Activated CD4-positive, alpha-beta T cell treated with anti-CD3 and anti-CD28 coated beads, Interleukin-2, Interleukin-4, amounts not matched to agents 100 ng/mL and 50 ng/mL, durations not matched to agents 16 hours and 8 hours (primary cell): ENCODE measurements around the gene SLC6A11.
A peak's percentile ranks its signal among the peaks of the same experiment; 100 is the strongest.

Source experiments
- DNase-seq: peaks from one replicate; pipeline ENCODE4 v3.0.0-alpha.2; 2020; ENCODE audit warnings: low spot score

Gene SLC6A11

DNA sequence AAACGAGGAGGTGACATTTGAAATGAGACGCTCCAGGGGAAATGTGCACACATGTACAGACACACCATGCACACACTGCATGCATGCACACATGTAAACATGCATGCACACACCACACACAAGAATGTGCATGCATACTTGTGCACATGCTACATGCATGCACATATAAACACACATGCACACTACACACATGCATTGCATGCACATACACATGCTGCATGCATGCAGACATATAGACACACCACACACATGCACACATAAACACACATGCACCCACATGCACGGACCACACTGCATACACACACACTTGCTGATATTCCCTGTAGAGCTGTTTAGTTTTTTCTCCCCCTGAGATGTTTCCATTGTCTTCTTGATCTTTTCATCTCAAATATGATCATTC lies 138.7 kb downstream of the SLC6A11 start:
- no peak for DNase-seq

DNA sequence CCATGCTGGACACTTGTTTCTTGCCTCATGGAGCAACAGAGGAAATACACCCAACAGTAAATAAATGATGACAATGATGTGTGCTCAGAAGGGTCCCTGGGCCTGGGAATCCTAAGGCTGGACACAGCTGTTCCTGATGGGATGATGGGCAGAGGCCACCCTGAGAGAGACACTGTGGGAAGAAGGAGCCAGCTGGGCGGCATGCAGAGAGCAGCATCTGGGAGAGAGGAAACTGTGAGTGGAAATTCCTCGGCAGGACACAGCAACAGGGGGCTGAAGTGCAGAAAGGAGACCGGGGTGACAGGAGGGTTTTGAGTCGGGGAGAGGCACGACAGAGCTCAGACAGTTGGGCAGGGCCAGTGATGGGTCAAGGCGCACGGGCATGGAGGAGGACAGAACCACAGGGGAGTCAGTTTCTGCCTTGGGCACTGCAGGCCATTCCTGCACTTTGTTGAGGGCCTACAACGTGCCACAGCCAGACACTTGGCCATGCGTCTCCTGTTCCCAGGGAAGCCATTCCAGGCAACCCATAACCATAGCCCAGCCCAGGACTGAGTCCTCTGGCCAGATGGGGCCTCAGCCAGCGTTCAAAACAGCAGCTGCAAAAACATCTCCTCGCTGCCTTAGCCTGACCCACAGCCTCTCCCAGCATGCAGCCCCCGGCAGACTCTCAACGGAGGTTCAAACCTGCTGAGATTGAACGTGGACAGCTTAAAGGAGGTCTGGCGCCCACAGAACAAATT lies 139.9 kb downstream of the SLC6A11 start:
- no peak for DNase-seq

DNA sequence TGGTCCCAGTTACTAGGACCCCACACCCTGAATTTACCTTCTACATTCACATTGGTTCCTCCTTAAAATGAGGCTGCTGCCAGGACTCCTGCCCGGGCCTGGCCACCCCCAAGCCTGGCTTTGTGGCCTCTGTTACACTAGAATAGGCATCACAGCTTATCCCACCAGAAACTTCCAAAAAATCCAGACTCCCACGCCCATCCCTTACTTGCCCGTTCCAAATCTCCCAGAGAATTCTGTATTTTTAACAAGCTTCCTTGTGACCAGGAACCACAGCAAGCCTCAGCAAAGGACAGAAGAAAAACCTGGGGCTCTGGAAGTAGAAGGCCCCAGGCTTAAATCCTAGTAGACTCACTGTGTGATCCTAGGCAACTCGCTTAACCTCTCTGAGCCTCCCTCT lies 140.5 kb downstream of the SLC6A11 start:
- no peak for DNase-seq

DNA sequence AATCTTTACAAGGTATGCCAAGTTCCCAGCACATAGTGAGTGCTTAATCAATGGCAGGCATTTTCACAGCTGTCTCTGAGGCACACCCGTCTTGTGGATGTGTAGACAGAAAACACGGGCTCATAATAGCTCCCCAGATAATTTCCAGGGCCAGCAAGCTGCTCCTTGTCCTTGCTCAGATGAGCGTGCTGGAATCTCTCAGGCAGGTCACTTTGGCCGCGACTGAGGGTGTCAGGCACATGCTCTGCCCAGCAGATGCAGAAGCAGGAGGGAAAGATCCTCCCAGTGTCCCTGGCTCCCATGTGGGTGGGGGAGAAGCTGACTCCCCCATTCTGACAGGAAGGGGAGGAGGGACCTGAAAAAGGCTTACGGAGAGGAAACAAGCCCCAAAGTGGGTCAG lies 141.0 kb downstream of the SLC6A11 start:
- DNase-seq, result no peak

DNA sequence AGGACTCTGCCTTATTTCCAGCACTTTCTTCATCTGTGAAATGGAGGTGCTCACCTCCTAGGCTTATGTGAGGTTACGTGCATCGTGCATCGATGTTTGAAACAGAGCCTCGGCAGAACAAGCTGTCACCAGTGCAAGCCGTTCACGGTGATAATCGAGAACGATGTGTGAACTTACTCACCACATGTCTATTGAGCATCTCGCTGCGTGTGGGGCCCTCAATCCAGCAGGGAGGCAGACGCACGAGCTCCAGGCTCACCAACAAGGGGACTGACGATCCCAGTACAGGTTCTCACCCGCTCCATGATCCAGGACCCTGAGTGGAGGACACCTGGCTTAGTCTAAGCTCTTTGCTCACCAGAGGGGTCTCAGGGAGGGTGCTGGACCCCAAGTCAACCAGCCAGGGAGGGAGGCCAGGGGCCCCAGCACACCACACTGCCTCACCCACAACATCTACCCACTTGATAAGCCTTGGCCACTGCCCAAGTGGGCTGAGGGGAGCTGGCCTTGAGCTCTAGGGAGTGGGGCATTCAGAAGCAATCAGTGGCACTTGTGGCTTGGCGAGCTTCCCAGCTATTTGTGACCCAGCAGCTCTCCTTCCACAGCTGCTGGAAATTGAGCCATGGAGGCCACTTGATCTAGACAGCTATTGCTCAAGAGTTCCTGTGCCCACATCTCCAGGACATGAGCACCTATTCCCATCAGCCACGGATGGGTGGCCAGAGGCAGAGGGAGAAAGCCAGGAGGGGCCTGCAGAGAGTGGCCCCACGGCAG lies 142.1 kb downstream of the SLC6A11 start:
- DNase-seq, result no peak

DNA sequence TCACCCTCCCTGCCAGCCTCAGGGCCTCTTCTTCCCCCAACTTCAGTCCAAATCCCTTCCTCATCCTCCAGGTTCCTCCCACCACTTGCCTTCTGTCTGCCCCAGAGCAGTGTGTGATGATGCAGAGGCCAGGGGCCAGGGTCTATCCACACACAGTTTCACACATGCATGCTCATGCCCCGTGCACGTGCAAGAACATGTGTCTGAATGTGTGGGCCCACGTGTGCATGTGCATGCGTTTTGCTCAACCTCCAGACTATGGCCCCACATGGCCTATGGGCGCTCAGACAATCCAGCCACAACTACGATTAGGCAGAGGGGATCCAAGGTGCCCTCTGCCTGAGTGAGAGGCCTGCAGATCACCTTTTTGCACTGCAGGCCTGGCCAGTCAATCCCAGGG lies 144.2 kb downstream of the SLC6A11 start:
- no peak for DNase-seq

DNA sequence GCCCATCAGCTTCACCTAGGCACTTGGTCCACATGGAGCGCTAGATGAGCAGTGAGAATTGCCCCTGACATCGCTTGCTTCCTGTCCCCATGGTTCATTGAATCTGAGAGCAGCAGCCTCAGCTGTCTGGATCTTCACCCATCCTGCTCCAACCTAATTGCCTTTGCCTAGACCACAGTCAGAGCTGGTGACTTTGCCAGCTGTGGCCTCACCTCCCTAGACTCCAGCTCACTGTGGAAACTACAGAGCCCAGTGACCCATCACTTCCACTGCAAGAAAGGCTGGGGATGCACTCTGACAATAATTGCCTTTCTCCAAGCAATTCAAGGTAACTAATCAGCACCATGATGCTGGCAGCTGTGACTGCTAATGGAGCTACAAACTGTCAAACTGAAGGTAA lies 145.9 kb downstream of the SLC6A11 start:
- no peak for DNase-seq

DNA sequence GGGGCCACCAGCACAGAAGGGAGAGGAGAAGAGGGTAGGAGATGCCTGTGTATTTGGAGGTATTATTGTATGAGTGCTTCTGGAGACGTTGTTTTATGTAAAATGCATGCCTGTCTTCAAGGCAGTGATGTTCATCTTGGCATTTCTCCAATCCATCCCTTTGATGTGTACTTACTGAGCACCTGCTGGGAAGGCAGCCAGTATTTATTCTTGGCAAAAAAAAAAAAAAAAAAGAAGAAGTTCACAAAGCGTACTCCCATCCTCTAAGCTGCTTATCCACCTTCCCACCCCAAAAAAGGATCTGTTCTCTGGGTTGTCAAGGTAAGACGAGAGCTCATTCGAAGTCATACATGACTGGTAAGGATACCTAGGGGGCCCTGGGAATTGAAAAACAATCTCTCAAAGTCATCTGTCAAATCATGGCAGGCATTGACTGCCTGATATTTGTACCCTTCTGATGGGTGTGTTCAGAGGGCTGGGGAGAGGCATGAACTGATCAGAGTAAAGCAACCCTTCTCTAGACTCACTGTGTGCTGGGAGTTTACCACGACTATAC lies 146.5 kb downstream of the SLC6A11 start:
- no peak for DNase-seq

DNA sequence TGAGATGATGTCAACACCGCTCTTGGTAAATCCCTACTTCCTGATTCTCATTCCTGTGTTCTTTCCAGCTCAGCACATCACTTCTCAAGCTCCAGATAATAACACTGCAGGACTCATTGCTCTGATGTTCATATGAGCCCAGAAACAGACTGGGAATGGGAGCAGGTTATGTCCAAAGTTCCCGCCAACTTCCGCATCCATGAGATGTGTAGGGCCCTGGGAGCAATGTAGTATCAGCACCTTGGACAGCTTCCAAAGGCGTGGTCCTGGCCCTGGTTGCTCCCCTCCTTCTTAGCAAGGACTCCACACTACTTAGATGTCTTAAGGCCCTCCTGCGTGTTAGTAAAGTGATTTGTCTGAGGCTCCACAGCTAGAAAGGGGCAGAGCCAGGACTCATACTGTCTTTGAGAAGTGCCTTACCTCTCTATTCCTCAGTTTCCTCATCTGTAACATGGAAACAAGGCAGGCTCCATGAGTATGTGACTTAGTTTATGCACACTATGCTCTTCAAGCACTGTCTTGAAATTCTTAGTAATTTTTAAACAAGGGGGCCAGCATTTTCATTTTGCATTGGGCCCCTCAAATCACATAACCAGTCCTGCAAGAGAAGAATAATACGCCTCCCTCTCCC lies 148.6 kb downstream of the SLC6A11 start:
- DNase-seq, result no peak

DNA sequence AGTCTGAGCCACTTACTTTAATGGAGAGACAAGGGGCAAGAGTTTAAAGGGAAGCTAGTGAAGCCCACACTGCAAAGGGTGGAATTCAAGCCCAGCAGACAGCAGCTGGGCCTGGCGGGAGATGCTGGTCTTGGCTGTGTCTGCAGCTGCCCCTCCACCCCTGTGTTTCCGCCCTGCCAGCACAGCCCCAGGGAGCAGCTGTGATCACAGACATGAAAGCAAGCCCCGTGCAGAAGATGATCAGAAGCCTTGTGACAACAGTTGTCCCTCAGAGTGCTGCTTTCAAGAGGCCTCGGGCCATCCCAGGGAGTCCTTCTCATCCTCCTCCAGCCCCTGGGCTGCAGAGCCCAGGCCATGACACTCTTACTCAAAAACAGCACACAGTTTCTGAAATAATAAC lies 152.4 kb downstream of the SLC6A11 start:
- DNase-seq, result no peak

DNA sequence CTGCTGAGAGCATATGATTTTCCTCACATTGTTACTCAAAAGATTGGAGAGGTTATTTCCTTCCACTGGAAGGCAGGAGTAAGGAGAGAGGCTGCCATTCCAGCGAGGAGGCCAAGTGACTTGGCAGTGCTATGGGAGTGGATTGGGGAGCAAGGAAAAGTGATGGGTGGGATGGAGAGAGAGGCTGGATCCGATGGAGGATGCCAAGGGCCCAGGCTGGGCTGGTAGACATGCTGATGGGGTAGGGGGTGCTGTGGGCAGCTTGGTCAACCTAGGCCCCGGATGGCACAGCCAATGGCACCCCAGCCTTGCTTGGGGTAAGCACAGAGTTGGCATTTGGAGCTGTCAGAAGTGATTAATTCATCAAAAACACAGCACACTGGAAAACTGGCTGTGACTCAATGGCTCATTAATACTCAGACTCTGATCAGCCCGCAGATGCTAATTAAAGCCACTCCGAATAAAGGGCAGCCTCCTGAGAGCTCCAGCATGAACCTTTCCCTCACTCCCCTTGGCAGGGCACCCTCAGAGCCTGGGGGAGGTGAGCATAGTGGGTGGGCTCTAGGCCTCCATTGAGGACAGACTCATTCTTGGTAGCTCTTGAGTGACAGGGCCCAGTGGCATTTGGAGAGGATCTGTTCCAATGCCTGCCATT lies 154.4 kb downstream of the SLC6A11 start:
- no peak for DNase-seq

DNA sequence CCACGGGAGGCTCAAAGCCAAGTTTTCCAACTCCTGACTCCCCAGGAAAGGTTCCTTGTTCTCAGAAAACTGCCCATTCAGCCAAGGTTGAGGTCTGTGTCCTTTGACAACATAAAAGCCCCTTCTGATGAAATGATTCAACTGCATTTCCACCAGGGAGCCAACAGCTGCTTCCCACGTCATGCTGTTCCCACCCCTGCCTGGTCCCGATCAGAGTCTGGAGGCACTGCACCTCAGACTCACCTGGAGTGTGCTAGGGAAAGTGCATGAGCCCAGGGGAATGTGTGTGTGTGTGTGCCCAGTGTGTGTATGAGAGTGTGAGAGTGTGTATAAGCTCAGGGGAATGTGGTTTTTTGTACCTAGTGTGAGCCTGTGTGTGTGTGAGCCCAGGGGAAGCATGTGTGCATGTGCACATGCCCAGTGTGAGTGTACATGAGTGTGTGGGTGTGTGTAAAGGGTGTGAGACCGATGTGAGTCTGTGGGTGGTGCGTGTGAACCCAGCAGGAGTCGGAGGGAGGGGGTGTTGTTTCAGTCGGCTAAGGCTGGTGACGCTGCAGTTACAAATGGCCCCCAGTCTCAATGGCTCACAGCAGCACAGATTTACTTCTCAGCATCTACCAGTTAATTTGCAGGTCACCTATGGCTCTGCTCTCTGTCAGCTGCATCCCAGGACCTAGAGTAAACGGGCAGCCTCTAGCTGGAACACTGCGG lies 156.2 kb downstream of the SLC6A11 start:
- DNase-seq, result no peak

DNA sequence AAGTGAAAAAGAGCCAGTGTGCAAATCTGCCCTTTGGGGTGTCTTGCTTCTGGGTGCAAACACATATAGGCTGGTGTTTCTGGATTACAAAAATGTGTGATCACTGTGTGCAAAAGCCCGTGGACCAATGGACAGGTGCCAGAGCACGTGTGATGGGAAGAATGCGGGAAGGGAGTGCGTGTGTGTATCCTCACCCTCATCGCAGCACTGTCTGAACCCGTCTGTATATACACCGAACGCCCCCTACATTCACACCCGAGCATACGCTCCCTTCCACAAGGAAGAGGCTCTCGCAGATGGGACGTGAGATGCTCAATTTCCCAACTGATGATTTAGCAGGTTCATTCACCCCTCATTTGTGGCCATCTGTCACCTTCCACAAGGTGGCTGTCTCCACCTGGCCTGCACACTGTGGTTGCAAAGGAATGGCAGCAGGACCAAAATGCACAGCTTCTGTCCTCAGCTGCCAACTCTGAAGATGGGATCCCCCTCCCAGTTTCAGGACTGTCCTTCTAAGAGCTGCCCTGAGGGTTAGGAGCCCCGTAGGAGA lies 157.1 kb downstream of the SLC6A11 start:
- no peak for DNase-seq

DNA sequence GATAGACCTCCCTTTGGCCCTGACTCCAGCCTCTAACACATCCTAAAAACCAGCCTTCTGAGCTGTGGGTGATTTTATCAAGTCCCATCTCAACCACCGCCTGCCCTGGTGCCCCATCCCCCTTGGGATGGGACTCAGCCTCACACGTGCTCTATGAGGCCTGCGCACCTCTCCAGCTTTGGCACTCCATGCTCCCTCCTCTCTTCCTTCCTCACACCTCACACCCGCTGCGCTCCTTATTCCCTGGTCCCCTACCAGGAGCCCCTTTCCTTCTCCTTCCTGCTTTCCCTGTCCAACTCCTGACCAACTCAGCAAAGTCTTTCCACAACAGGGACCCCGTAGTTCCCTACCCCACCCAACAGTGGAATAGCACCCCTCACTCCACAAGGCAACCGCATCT lies 158.1 kb downstream of the SLC6A11 start:
- no peak for DNase-seq

DNA sequence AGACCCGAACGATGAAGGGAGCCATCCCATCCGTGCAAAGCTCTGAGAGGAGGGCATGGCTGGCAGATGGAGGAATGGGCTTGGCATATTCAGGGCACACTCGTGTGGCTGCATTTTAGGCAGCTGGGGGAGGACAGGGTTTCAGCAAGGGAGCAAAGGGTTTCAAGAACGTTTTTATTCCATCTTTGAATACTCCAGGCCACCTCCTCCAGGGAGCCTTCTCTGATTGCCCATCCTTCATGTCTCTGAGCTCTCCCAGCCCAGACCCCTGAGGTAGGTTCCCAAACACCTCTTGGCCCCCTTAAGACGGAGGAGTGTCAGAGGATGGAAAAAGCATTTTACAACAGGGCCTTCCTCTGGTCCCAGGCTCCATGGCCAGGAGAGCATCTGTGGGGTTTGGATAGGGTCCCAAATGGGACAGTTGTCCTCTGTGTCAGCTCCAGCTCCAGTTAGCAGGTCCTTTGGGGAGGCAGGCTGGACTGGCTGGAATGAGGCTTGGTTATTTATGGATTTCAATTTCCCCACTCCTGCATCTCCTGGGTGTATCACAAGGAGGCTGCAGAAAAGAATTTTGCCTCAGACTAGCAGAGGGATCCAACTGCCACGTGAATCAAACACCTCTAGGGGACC lies 158.8 kb downstream of the SLC6A11 start:
- no peak for DNase-seq

DNA sequence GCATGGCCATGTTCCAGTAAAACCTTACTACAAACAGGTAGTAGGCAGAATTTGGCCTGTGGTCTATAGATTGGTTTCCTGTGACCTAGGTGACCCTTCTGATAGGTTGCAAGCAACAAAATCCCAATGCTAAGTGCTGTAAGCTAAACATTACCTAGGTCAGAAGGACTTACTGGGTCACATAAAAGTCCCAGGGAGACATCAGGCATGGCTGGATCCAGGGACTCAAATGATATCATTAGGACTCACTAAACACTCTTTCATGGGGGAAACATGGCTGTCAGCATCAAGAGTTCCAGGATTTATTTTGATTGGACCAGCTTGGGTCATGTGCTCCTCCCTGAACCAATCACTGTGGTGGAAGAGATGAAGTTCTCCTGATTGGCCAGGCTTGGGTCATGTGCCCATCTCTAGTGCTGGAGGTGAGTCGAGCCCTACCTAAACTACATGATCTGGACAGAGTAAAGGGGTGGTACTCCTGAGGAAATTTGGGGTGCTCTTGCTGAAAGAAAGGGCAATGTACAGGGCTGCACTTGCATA lies 159.7 kb downstream of the SLC6A11 start:
- DNase-seq, result no peak

DNA sequence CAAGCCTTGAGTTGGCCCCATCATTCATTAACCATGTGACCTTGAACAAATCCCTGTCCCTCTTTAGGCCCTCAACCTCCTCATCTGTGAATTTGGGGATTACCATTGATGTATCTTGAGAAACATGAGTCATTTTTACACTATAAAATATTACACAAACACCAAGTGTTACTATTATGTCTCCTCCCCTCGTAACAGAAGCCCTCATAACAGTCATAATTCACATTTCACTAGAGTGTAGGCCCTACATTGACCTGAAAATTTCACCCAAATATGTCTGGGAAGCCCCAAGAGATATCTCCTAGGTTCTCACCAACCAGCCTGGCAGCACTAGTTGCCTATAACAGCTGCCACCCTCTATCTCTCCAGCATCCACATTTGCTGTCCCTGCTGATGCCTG lies 160.7 kb downstream of the SLC6A11 start:
- peak; percentile 6 for DNase-seq

DNA sequence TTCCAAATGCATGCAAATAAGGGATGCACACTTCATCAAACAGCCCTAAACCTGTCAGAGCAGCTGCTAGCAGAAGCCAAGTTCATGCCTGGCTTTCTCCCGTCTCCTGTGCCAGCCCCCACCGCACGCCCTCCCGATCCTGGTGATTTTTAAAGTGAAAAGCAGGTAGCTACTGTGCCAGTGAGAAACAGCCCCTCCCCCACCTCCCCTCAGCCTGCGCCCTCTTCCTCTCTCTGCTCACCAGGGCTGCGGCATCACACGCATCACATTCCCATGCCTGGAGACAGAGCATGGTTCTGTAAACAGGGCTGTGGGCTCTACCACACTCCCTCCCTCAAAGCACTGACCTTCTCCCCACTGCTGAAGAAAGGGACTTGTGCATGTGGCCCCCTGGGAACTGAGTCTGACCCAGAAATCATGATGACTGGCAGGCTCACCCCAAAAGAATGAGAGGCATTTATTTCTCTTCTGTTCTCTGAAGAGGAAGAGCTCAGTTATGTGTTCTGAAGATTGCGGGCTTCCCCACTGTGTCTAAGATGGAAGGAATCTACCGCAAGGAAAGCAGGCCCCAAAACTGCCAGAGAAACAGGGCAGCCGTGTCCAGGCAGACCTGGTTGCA lies 162.0 kb downstream of the SLC6A11 start:
- no peak for DNase-seq

DNA sequence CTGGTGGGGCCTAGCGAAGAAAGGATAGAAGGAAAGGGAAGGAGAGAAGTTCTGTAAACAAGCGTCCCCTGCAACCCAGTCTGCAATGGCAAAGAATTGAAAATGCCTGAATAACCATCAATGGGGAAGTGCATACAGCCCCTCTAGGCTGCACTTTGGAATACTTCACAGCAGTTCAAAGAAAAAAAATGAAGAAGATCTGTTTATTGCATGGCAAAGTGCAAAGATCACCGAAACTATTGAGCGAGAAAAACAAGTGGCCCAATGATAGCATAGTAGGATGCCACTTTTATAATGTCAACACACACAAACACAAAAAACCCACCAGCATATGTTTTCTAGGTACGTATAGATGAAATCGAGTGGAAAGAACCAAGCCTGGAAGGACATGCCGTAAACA lies 162.9 kb downstream of the SLC6A11 start:
- no peak for DNase-seq

DNA sequence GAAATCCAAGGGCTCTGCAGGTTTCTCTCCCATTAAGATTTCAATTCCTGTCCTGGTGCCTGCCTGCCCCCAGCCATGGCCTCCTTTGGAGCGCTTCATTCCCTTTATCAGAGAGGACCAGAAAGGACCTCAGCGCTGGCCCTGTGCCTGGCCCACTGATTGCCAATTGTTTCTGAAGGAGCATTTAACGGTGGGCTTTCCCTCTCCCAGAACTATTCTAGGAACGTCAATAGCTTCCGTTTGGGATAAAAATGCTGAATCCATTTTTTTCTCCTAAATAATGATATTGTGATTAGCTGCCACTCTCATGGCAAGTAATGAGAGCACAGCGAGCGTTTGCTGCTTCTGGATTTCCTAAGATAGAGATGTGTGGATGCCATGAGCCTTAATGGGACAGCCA lies 164.3 kb downstream of the SLC6A11 start:
- no peak for DNase-seq
